B cell (primary cell): Measurements from ENCODE around the gene TPK1.

Experiments used
- CTCF ChIP-seq: fragments of 200-600 bp; IDR thresholded peaks from one replicate; pipeline ENCODE4 v1.8.0; 2022; ENCODE audit warnings: antibody characterized with exemption, mild to moderate bottlenecking
- EZH2 ChIP-seq: IDR thresholded peaks from 2 replicates; pipeline ENCODE4 v1.6.1; 2012; ENCODE audit warnings: borderline replicate concordance, low read depth, mild to moderate bottlenecking, moderate library complexity, low read length; ENCODE audit not compliant: insufficient read depth, poor library complexity, severe bottlenecking

GRCh38 chr7:144830811-144831210 lies 5.0 kb downstream of the TPK1 start:
- no peak for TF ChIP-seq CTCF
- no peak for TF ChIP-seq EZH2
